Erythroblast (primary cell): ENCODE measurements around the gene MYO1D.

Experiments
- GATA1 ChIP-seq: IDR thresholded peaks from 2 replicates; pipeline ENCODE4 v1.6.1; 2011; ENCODE audit warnings: low read depth, mild to moderate bottlenecking, control low read depth, low read length, moderate library complexity
- POLR2A ChIP-seq: IDR thresholded peaks from 2 replicates; pipeline ENCODE4 v1.6.1; 2011; ENCODE audit warnings: mild to moderate bottlenecking, low read length

DNA sequence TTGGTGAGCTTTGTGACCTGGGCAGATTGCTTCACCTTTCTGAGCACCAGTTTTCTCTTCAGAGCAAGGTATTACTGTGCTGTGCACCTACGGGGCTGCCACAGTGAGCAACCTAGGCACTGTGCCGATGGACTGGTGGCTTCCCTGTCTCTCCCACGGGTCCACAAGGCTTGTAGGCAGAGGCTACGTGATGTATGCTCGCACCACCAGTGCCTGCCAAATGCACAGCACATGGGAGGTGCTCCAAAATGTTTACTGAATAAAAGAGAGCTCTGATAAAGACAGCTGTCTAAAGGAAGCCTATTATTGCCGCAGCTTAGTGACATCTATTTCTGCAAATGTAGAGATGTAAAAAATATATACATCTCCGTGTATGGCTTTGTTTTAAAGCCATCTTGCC is 251.0 kb downstream of the MYO1D start:
- TF ChIP-seq POLR2A (no peak), GATA1 (no peak)
